GM23248 (cell line): ENCODE measurements around the gene NAALADL2. TPM values are rescaled to one million over a fixed set of nuclear protein-coding genes. Genes with fewer than 3 reads are reported as not detected.
A peak's percentile ranks its signal among the peaks of the same experiment; 100 is the strongest.

Source experiments
- DNase-seq: peaks from one replicate; pipeline ENCODE4 v3.0.0-alpha.2; 2015
- H2AFZ ChIP-seq: fragments of 200-600 bp; sonication (generic); 2 replicates; pipeline ENCODE4 v1.6.1; 2016; ENCODE audit warnings: antibody characterized with exemption
- H3F3A ChIP-seq: fragments of 200-600 bp; sonication (generic); 2 replicates; pipeline ENCODE4 v1.6.1; 2016; ENCODE audit warnings: mild to moderate bottlenecking, antibody characterized with exemption, mixed run types; ENCODE audit not compliant: insufficient read depth
- H3K27ac ChIP-seq: fragments of 200-600 bp; sonication (generic); 2 replicates; pipeline ENCODE4 v1.5.1; 2016; ENCODE audit warnings: mild to moderate bottlenecking
- H3K27me3 ChIP-seq: fragments of 200-600 bp; sonication (generic); replicated peaks from 2 replicates; pipeline ENCODE4 v1.6.1; 2016; ENCODE audit warnings: mild to moderate bottlenecking; ENCODE audit not compliant: insufficient read depth
- H3K36me3 ChIP-seq: fragments of 200-600 bp; sonication (generic); 2 replicates; pipeline ENCODE4 v1.6.1; 2016; ENCODE audit warnings: low read depth, mild to moderate bottlenecking
- H3K4me1 ChIP-seq: fragments of 200-600 bp; sonication (generic); 2 replicates; pipeline ENCODE4 v1.6.1; 2016; ENCODE audit warnings: mild to moderate bottlenecking; ENCODE audit not compliant: insufficient read depth
- H3K4me2 ChIP-seq: fragments of 200-600 bp; sonication (generic); one replicate; pipeline ENCODE4 v1.6.1; 2016; ENCODE audit warnings: mild to moderate bottlenecking; ENCODE audit not compliant: unreplicated experiment
- H3K4me3 ChIP-seq: fragments of 200-600 bp; sonication (generic); 2 replicates; pipeline ENCODE4 v1.5.1; 2016; ENCODE audit warnings: mild to moderate bottlenecking
- H3K79me2 ChIP-seq: fragments of 200-600 bp; sonication (generic); 2 replicates; pipeline ENCODE4 v1.6.1; 2016; ENCODE audit warnings: mild to moderate bottlenecking; ENCODE audit not compliant: insufficient read depth
- H3K9ac ChIP-seq: fragments of 200-600 bp; sonication (generic); 2 replicates; pipeline ENCODE4 v1.6.1; 2016; ENCODE audit warnings: mild to moderate bottlenecking
- H3K9me2 ChIP-seq: fragments of 200-600 bp; sonication (generic); 2 replicates; pipeline ENCODE4 v1.6.1; 2016; ENCODE audit warnings: mixed run types, mild to moderate bottlenecking, moderate library complexity; ENCODE audit not compliant: insufficient read depth
- H3K9me3 ChIP-seq: fragments of 200-600 bp; sonication (generic); one replicate; pipeline ENCODE4 v1.6.1; 2017; ENCODE audit warnings: low read depth
- H4K20me1 ChIP-seq: fragments of 200-600 bp; sonication (generic); 2 replicates; pipeline ENCODE4 v1.6.0; 2016; ENCODE audit not compliant: insufficient read depth
- EZH2 ChIP-seq: fragments of 200-600 bp; sonication (generic); IDR thresholded peaks from 2 replicates; pipeline ENCODE4 v1.6.1; 2018; ENCODE audit warnings: antibody characterized with exemption, mild to moderate bottlenecking; ENCODE audit not compliant: insufficient read depth, poor library complexity, severe bottlenecking
- EZH2phosphoT487 ChIP-seq: fragments of 200-600 bp; sonication (generic); IDR thresholded peaks from 2 replicates; pipeline ENCODE4 v1.6.1; 2018; ENCODE audit warnings: antibody characterized with exemption, moderate library complexity, mild to moderate bottlenecking, low read depth; ENCODE audit not compliant: insufficient read depth
- WGBS, 2 experiments: methylation state at CpG; one replicate each; pipeline ENCODE4 v1.1.6; 2015 to 2017; ENCODE audit warnings: low lambda C conversion rate in 2 of 2, low coverage in 1 of 2; ENCODE audit errors: missing lambda C conversion rate in 2 of 2; 5-methylcytosine and 5-hydroxymethylcytosine counted together
- in situ Hi-C: fragments of 300-500 bp; cut with MboI; formaldehyde crosslinking; loops from 2 replicates; pipeline ENCODE4 v1.15.0; 2020
- polyA plus RNA-seq: library from polyadenylated mRNA; unstranded; fragments of >200 nt; fragmentation: Nextera tagmentation; extraction: Ambion mirVana; gene quantifications from 2 replicates; pipeline ENCODE4 v1.2.1, GENCODE V29; 2016
- total RNA-seq: library from RNA; depleted of rRNA; stranded (reverse); fragments of >200 nt; shearing (Covaris generic); gene quantifications from 2 replicates; pipeline ENCODE4 v1.2.3, GENCODE V29; 2014

Gene NAALADL2
- total and polyA plus RNA-seq, 2 experiments from 2014 or later, result 20.5 to 81.0 TPM

DNA sequence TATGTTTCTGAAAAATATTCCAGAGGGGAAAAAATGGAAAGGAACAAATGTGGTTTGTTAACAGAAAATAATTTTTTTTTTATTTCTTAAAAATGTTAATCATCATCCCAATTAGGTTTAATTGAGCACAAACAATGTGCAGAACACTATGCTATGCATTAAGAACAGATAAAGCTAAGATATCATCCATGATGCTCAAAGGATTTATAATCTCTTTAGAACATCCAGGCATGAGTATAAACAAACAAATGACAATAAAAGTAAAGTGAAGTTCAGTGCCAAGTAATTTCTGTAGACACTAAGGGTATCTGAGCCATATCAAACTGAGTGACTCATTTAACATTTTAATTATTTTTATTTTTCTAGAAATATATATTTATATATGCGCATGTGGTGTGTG, 732.2 kb downstream of the NAALADL2 start:
- WGBS, 2 experiments, result 83 to 97% methylated on average over 1 of the region's 1 CpG

DNA sequence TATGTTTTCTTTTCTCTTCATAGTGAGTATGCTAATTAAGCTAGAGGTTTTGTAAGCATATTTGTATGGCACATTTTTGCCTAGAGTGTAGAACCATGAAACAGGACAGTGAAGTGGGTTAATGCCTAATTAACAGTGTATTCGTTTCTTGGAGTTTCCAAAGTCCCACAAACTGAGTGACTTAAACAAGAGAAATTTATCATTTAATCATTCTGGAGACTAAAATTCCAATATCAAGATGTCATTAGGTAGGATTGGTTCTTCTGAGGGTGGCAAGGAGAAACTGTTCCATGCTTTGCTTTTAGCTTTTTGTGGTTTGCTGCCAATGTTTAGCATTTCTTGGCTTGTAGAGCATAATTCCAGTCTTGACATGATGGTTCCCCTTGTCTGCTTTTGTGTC, 734.2 kb downstream of the NAALADL2 start:
- no peaks in the 10 kb centered on the region for H3K36me3 ChIP-seq
- no peaks in the 10 kb centered on the region for H3K9me3 ChIP-seq
- no peaks in the 10 kb centered on the region for H3K27me3 ChIP-seq
- H2AFZ ChIP-seq, result no peak overlapping the region
- no peaks in the 10 kb centered on the region for H3K79me2 ChIP-seq
- WGBS, 2 experiments, result 92 to 93% methylated on average over 1 of the region's 1 CpG
- no peak overlapping the region for H3K9ac ChIP-seq
- no peaks in the 10 kb centered on the region for H4K20me1 ChIP-seq
- in situ Hi-C loops, result no loop called here
- DNase-seq, result no peak
- TF ChIP-seq EZH2phosphoT487, result no peak
- no peak for TF ChIP-seq EZH2
- no peaks in the 10 kb centered on the region for H3K9me2 ChIP-seq
- H3K4me2 ChIP-seq, result no peak overlapping the region
- H3K27ac ChIP-seq, result no peak overlapping the region
- H3K4me1 ChIP-seq, result no peaks in the 10 kb centered on the region
- H3F3A ChIP-seq, result no peaks in the 10 kb centered on the region
- no peak overlapping the region for H3K4me3 ChIP-seq

More for the DNA sequence above, 732.2 kb downstream of the NAALADL2 start:
- no peak overlapping the region for H3K4me3 ChIP-seq
- H3K4me1 ChIP-seq, result 0 out of 2 replicates have a peak, but pooled peaks cover under 1% of the 10 kb centered on the region
- no peaks in the 10 kb centered on the region for H4K20me1 ChIP-seq
- no peak overlapping the region for H2AFZ ChIP-seq
- H3K9ac ChIP-seq, result no peak overlapping the region
- H3K9me3 ChIP-seq, result no peaks in the 10 kb centered on the region
- DNase-seq, result no peak
- no peak overlapping the region for H3K4me2 ChIP-seq
- in situ Hi-C loops, result no loop called here
- H3K9me2 ChIP-seq, result no peaks in the 10 kb centered on the region
- TF ChIP-seq EZH2phosphoT487, result no peak
- TF ChIP-seq EZH2, result no peak
- H3K27ac ChIP-seq, result no peak overlapping the region
- H3K27me3 ChIP-seq, result no peaks in the 10 kb centered on the region
- no peaks in the 10 kb centered on the region for H3K36me3 ChIP-seq
- H3K79me2 ChIP-seq, result no peaks in the 10 kb centered on the region
- H3F3A ChIP-seq, result no peaks in the 10 kb centered on the region

DNA sequence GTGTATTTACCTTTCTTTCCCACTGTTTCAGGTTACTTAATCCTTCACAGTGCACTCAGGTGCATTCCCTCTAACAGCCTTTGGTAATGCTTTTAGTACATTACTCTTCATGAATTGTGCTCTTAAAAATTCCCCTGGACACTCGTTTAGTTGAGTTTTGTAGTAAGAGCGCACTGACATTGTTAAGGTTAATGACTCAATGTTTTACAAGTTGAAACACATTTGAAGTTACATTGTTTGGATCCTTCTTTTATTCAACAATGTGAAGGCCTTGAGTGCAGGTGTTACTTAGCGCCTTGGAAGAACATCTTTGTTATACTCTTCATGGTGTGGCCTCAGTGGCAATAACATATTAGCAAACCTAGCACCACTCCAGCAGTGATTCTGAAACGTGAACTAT, 739.6 kb downstream of the NAALADL2 start:
- in situ Hi-C loops, result no loop called here
- TF ChIP-seq EZH2 (no peak), EZH2phosphoT487 (no peak)
- Histone ChIP-seq H3K4me2 (no peak overlapping the region), H2AFZ (no peak overlapping the region), H3K27ac (no peak overlapping the region), H3K9me3 (no peaks in the 10 kb centered on the region), H3K4me1 (no peaks in the 10 kb centered on the region; the same call in 1 of the 2 replicates), H3K36me3 (no peaks in the 10 kb centered on the region), H3K9ac (no peak overlapping the region), H4K20me1 (no peaks in the 10 kb centered on the region), H3F3A (no peaks in the 10 kb centered on the region), H3K4me3 (no peak overlapping the region), H3K9me2 (no peaks in the 10 kb centered on the region), H3K79me2 (no peaks in the 10 kb centered on the region), H3K27me3 (no peaks in the 10 kb centered on the region)
- no peak for DNase-seq
- WGBS, 2 experiments, result 79 to 88% methylated on average over 4 of the region's 4 CpGs

DNA sequence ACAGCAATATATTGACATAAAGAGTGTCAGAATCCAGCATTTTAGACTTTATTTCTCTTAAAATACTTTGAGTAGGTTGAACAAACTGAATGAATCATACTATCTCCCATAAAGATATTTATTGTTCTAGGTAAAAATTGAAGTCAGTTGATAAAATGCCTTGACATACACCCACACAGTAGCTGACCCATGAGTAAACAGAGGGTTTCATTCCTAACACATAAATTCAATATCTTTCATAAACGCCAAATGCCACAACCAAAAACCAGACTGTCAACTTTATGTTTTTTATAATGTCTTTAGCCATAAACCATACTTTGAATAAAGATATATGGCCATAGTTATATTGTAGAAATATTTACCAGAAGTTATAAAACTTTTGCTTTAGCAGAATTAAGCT, 742.4 kb downstream of the NAALADL2 start:
- no peak for DNase-seq

DNA sequence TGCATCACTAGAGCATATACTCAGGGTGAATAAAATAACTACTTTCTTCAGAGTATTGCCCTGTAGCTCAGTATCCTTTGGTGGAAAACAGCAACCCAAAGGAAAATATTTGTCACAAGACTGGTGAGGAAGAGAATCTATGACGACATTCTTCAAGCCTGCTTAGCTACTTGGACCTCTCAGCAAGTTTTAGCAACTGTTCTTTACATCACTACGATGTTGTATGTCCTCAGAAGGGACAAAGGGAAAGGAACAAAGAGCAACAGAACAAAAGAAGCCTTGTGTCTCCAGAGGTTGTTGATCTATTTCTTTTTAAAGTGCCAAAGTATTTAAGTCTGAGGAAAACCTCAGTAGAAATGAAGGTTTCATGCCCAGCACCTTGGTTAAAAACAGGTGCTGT, 746.7 kb downstream of the NAALADL2 start:
- no peak overlapping the region for H3K27ac ChIP-seq
- no peak overlapping the region for H3K9ac ChIP-seq
- H3K9me2 ChIP-seq, result no peaks in the 10 kb centered on the region
- no peaks in the 10 kb centered on the region for H3F3A ChIP-seq
- no peaks in the 10 kb centered on the region; the same call in 1 of the 2 replicates for H3K4me1 ChIP-seq
- no peaks in the 10 kb centered on the region for H3K27me3 ChIP-seq
- H3K4me3 ChIP-seq, result no peak overlapping the region
- no peaks in the 10 kb centered on the region for H3K36me3 ChIP-seq
- no peaks in the 10 kb centered on the region for H3K79me2 ChIP-seq
- in situ Hi-C loops, result no loop called here
- 85 to 89% methylated on average over 2 of the region's 2 CpGs for WGBS, 2 experiments
- H4K20me1 ChIP-seq, result no peaks in the 10 kb centered on the region
- no peak overlapping the region for H2AFZ ChIP-seq
- no peaks in the 10 kb centered on the region for H3K9me3 ChIP-seq
- TF ChIP-seq EZH2phosphoT487, result no peak
- TF ChIP-seq EZH2, result no peak
- DNase-seq, result no peak
- H3K4me2 ChIP-seq, result no peak overlapping the region

More for the DNA sequence above, 742.4 kb downstream of the NAALADL2 start:
- TF ChIP-seq EZH2phosphoT487 (no peak), EZH2 (no peak)
- WGBS, 2 experiments, result 81 to 88% methylated on average over 1 of the region's 1 CpG
- Histone ChIP-seq H4K20me1 (no peaks in the 10 kb centered on the region), H3K4me3 (no peak overlapping the region), H3K36me3 (no peaks in the 10 kb centered on the region), H3K9me3 (no peaks in the 10 kb centered on the region), H3K79me2 (no peaks in the 10 kb centered on the region), H3F3A (no peaks in the 10 kb centered on the region), H3K4me1 (no peaks in the 10 kb centered on the region; the same call in 1 of the 2 replicates), H3K27me3 (no peaks in the 10 kb centered on the region), H3K4me2 (peak overlapping the region; percentile 5), H3K27ac (no peak overlapping the region), H3K9me2 (no peaks in the 10 kb centered on the region), H3K9ac (no peak overlapping the region), H2AFZ (no peak overlapping the region)
- in situ Hi-C loops, result no loop called here
